NCI-H1930 (cell line): ENCODE data around the gene ISM1.

Experiments used
- DNase-seq, 2 experiments: peaks; one replicate each; lab custom pipeline; 2025; lab: John Stamatoyannopoulos, UW

The ISM1 gene

GRCh38 chr20:13283869-13284829, 63.1 kb downstream of the ISM1 start:
- DNase-seq = no peak

GRCh38 chr20:13284830-13285229, 63.8 kb downstream of the ISM1 start:
- DNase-seq = no peak

- DNase-seq = no peak
Measured at GRCh38 chr20:13285408-13285807, 64.3 kb downstream of the ISM1 start.

GRCh38 chr20:13286052-13286451, 65.0 kb downstream of the ISM1 start:
- no peak for DNase-seq

GRCh38 chr20:13286607-13287006, 65.5 kb downstream of the ISM1 start:
- DNase-seq = no peak

- no peak for DNase-seq
Measured at GRCh38 chr20:13288357-13288756, 67.3 kb downstream of the ISM1 start.

- no peak for DNase-seq
Measured at GRCh38 chr20:13289031-13289430, 68.0 kb downstream of the ISM1 start.

GRCh38 chr20:13290724-13291123, 69.7 kb downstream of the ISM1 start:
- DNase-seq = no peak

- DNase-seq = no peak
Measured at GRCh38 chr20:13291157-13291556, 70.1 kb downstream of the ISM1 start.

GRCh38 chr20:13292201-13292885, 71.3 kb downstream of the ISM1 start:
- DNase-seq = no peak

- DNase-seq = no peak
Measured at GRCh38 chr20:13294522-13294921, 73.4 kb downstream of the ISM1 start.

- DNase-seq = no peak
Measured at GRCh38 chr20:13295637-13296036, 74.6 kb downstream of the ISM1 start.

GRCh38 chr20:13296070-13296469, 75.0 kb downstream of the ISM1 start:
- no peak for DNase-seq

- DNase-seq = no peak
Measured at GRCh38 chr20:13297147-13297899, 76.2 kb downstream of the ISM1 start.

GRCh38 chr20:13298692-13299373, 77.8 kb downstream of the ISM1 start:
- no peak for DNase-seq

- DNase-seq = no peak
Measured at GRCh38 chr20:13299401-13299800, 78.3 kb downstream of the ISM1 start.

GRCh38 chr20:13301596-13301995, 80.5 kb downstream of the ISM1 start:
- DNase-seq = no peak

- DNase-seq = peak; percentile 17 to 43
Measured at GRCh38 chr20:13302647-13303450, 81.8 kb downstream of the ISM1 start.

- no peak for DNase-seq
Measured at GRCh38 chr20:13305284-13305683, 84.2 kb downstream of the ISM1 start.

GRCh38 chr20:13307562-13308163, 86.6 kb downstream of the ISM1 start:
- DNase-seq = no peak

- no peak for DNase-seq
Measured at GRCh38 chr20:13312300-13312699, 91.2 kb downstream of the ISM1 start.
